ENCODE measurements around the gene APBB2.

Gene APBB2

GRCh38 chr4:40871695-40872250 lies 342.6 kb downstream of the APBB2 start:
- TF ChIP-seq CTCF (IDR thresholded peaks at IDR 0.05; ENCODE audit: insufficient read depth, low read depth, low read length, missing control alignments): no peak
- DNase-seq (ENCODE audit: low read depth): no peak
- no peak overlapping the region for H3K4me3 ChIP-seq (ENCODE audit: low read depth, low read length)

GRCh38 chr4:40870150-40870549 lies 344.2 kb downstream of the APBB2 start:
- no peak for DNase-seq (ENCODE audit: low read depth)
- H3K4me3 ChIP-seq (ENCODE audit: low read depth, low read length): no peak overlapping the region
- TF ChIP-seq CTCF (IDR thresholded peaks at IDR 0.05; ENCODE audit: insufficient read depth, low read depth, low read length, missing control alignments): no peak

- no peak for TF ChIP-seq CTCF (IDR thresholded peaks at IDR 0.05; ENCODE audit: insufficient read depth, low read depth, low read length, missing control alignments)
- DNase-seq (ENCODE audit: low read depth): no peak
- no peak overlapping the region for H3K4me3 ChIP-seq (ENCODE audit: low read depth, low read length)
Observed at GRCh38 chr4:40865696-40866095, 348.6 kb downstream of the APBB2 start.

GRCh38 chr4:40864531-40864930 lies 349.8 kb downstream of the APBB2 start:
- TF ChIP-seq CTCF (IDR thresholded peaks at IDR 0.05; ENCODE audit: insufficient read depth, low read depth, low read length, missing control alignments): no peak
- H3K4me3 ChIP-seq (ENCODE audit: low read depth, low read length): no peak overlapping the region
- no peak for DNase-seq (ENCODE audit: low read depth)

- H3K4me3 ChIP-seq (ENCODE audit: low read depth, low read length): no peak overlapping the region
- no peak for TF ChIP-seq CTCF (IDR thresholded peaks at IDR 0.05; ENCODE audit: insufficient read depth, low read depth, low read length, missing control alignments)
- no peak for DNase-seq (ENCODE audit: low read depth)
Observed at GRCh38 chr4:40858962-40859361, 355.4 kb downstream of the APBB2 start.

- no peak for DNase-seq (ENCODE audit: low read depth)
- H3K4me3 ChIP-seq (ENCODE audit: low read depth, low read length): no peak overlapping the region
- TF ChIP-seq CTCF (IDR thresholded peaks at IDR 0.05; ENCODE audit: insufficient read depth, low read depth, low read length, missing control alignments): no peak
Observed at GRCh38 chr4:40857956-40858355, 356.4 kb downstream of the APBB2 start.

GRCh38 chr4:40856840-40857362 lies 357.4 kb downstream of the APBB2 start:
- no peak for TF ChIP-seq CTCF (IDR thresholded peaks at IDR 0.05; ENCODE audit: insufficient read depth, low read depth, low read length, missing control alignments)
- peak overlapping the region; percentile 47 for H3K4me3 ChIP-seq (ENCODE audit: low read depth, low read length)
- DNase-seq (ENCODE audit: low read depth): peak; percentile 75

Data from GM12865 (cell line).